A673 (cell line): Measurements from ENCODE around the gene FBP1. TPM values are rescaled to one million over a fixed set of nuclear protein-coding genes. Genes with fewer than 3 reads are reported as not detected.

ENCODE experiments used
- BruUV-seq: library from RNA; stranded (reverse); fragments of 400-500 nt; replicated peaks from 2 replicates; lab custom pipeline; 2021; lab: Mats Ljungman, UMichigan
- CTCF ChIA-PET: fragments of 300-600 bp; sonication (Branson Sonifier 250); formaldehyde crosslinking; loops from one replicate; lab custom pipeline; 2022; ENCODE audit warnings: antibody characterized with exemption; lab: Charles Lee
- POLR2A ChIA-PET: fragments of 300-600 bp; sonication (Branson Sonifier 250); formaldehyde crosslinking; loops from one replicate; lab custom pipeline; 2022; ENCODE audit warnings: antibody characterized with exemption; ENCODE audit not compliant: low non-redundant PET; lab: Charles Lee
- DNase-seq: peaks from one replicate; pipeline ENCODE4 v3.0.0-alpha.2; 2015; ENCODE audit warnings: low spot score
- H3K27ac ChIP-seq: fragments of 200-600 bp; sonication (generic); 2 replicates; pipeline ENCODE4 v1.5.1; 2016; ENCODE audit warnings: mixed run types, low read depth, mild to moderate bottlenecking, mixed read lengths, antibody characterized with exemption, low read length; ENCODE audit not compliant: poor library complexity, severe bottlenecking
- H3K27me3 ChIP-seq: fragments of 200-600 bp; sonication (generic); replicated peaks from 2 replicates; pipeline ENCODE4 v1.6.1; 2017; ENCODE audit warnings: mixed run types, low read depth, mild to moderate bottlenecking, mixed read lengths, antibody characterized with exemption, low read length; ENCODE audit not compliant: insufficient read depth, poor library complexity
- H3K36me3 ChIP-seq: fragments of 200-600 bp; sonication (generic); 2 replicates; pipeline ENCODE4 v1.6.1; 2016; ENCODE audit warnings: mixed run types, mild to moderate bottlenecking, mixed read lengths, antibody characterized with exemption, low read length; ENCODE audit not compliant: insufficient read depth, poor library complexity, severe bottlenecking
- H3K4me1 ChIP-seq: fragments of 200-600 bp; sonication (generic); 2 replicates; pipeline ENCODE4 v1.6.1; 2017; ENCODE audit warnings: mixed run types, mild to moderate bottlenecking, mixed read lengths, antibody characterized with exemption, low read length; ENCODE audit not compliant: insufficient read depth, poor library complexity, severe bottlenecking
- H3K4me3 ChIP-seq: fragments of 200-600 bp; sonication (generic); 2 replicates; pipeline ENCODE4 v1.5.1; 2016; ENCODE audit warnings: low read depth, mixed run types, mild to moderate bottlenecking, mixed read lengths, low read length; ENCODE audit not compliant: poor library complexity, severe bottlenecking
- H3K9me3 ChIP-seq: fragments of 200-600 bp; sonication (generic); 2 replicates; pipeline ENCODE4 v1.6.1; 2016; ENCODE audit warnings: mixed run types, low read depth, mild to moderate bottlenecking, mixed read lengths, antibody characterized with exemption, low read length; ENCODE audit not compliant: poor library complexity, severe bottlenecking
- CTCF ChIP-seq: fragments of 300-800, 200-600 bp; sonication (generic); conservative IDR thresholded peaks from 2 replicates; pipeline ENCODE4 v1.5.1; 2017; ENCODE audit warnings: low read depth, mild to moderate bottlenecking, antibody characterized with exemption, low read length, moderate library complexity, mixed read lengths
- EZH2 ChIP-seq: fragments of 200-600 bp; sonication (generic); IDR thresholded peaks from 2 replicates; pipeline ENCODE4 v1.6.1; 2017; ENCODE audit warnings: borderline replicate concordance, low read depth, mild to moderate bottlenecking, mixed read lengths, antibody characterized with exemption, low read length; ENCODE audit not compliant: poor library complexity, severe bottlenecking
- intact Hi-C: fragments of 100-400 bp; cut with micrococcal nuclease; formaldehyde crosslinking; loops from one replicate; pipeline ENCODE4 v1.10.0; 2022; ENCODE audit not compliant: unreplicated experiment
- total RNA-seq: library from RNA; stranded (reverse); gene quantifications from 2 replicates; pipeline ENCODE4 v1.2.3, GENCODE V29; 2021

Gene FBP1
- total RNA-seq, 1 experiment from 2014 or later: not detected

DNA sequence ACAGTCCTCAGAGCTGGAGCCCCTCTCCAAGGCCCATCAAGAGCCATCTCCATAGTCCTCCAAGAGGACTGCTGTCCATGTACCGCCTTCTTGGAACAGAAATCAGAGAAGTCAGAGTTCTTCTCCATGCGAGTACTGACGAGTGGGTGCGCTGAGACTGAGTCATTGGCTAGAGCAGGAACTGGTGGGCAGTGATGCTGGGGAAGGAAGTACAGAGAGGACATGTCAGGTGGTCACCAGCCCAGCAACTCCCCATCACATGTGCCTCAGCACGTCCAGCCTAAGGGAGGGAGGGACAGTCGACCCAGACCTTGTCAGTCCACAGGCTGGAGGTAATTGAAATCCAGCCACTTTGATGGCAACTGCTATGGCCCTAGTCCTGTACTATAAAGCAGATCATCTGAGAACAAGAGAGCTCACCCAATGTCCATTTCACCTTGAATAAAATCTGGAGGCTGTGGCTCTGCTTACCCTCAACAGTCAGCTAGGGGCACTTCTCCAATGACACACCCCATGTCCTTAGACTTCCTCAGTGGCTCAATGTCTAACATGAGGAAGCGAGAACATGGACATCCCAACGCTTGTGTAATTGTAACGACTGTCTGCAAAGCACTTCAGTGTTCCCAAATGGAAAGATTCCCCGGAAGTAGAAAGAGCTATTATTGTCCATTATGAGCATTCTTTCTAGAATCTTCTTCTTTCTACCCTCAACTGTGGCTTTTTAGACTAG lies 15.0 kb upstream of the FBP1 start:
- H3K36me3 ChIP-seq: no peaks in the 10 kb centered on the region
- CTCF ChIA-PET: no interaction called here
- DNase-seq: no peak
- H3K27me3 ChIP-seq: no peaks in the 10 kb centered on the region
- H3K4me3 ChIP-seq: no peak overlapping the region
- TF ChIP-seq CTCF: no peak
- TF ChIP-seq EZH2: no peak
- POLR2A ChIA-PET: no interaction called here
- intact Hi-C loops: no loop called here
- no peaks in the 10 kb centered on the region for H3K9me3 ChIP-seq
- BruUV-seq: no TSS peak
- H3K27ac ChIP-seq: no peak overlapping the region
- H3K4me1 ChIP-seq: peaks cover 6% of the 10 kb centered on the region

GRCh38 chr9:94650949-94651348 lies 11.6 kb upstream of the FBP1 start:
- H3K27me3 ChIP-seq: no peaks in the 10 kb centered on the region
- H3K4me1 ChIP-seq: no peaks in the 10 kb centered on the region
- no peak overlapping the region for H3K27ac ChIP-seq
- intact Hi-C loops: no loop called here
- no peak for DNase-seq
- H3K4me3 ChIP-seq: no peak overlapping the region
- no peak for TF ChIP-seq EZH2
- TF ChIP-seq CTCF: no peak
- POLR2A ChIA-PET: no interaction called here
- BruUV-seq: no TSS peak
- H3K9me3 ChIP-seq: no peaks in the 10 kb centered on the region
- CTCF ChIA-PET: no interaction called here
- no peaks in the 10 kb centered on the region for H3K36me3 ChIP-seq

GRCh38 chr9:94649100-94649819 lies 9.9 kb upstream of the FBP1 start:
- H3K4me1 ChIP-seq: no peaks in the 10 kb centered on the region
- POLR2A ChIA-PET: no interaction called here
- TF ChIP-seq EZH2 (no peak), CTCF (no peak)
- no peaks in the 10 kb centered on the region for H3K36me3 ChIP-seq
- no peak for DNase-seq
- no peak overlapping the region for H3K4me3 ChIP-seq
- H3K27me3 ChIP-seq: no peaks in the 10 kb centered on the region
- no peaks in the 10 kb centered on the region for H3K9me3 ChIP-seq
- no peak overlapping the region for H3K27ac ChIP-seq
- BruUV-seq: no TSS peak
- CTCF ChIA-PET: no interaction called here
- intact Hi-C loops: no loop called here
